Anterior cingulate cortex (tissue), 58 donors: ENCODE measurements around the gene ITGB7.
A peak's percentile ranks its signal among the peaks of the same experiment; 100 is the strongest.
"Not testable (repeated sequence)": the region's sequence is repeated elsewhere in the genome, so short reads cannot be mapped to it uniquely, and the experiment has no call there.

Source experiments
- DNase-seq, 58 donors: peaks; one replicate each; lab custom pipeline; 2025; lab: John Stamatoyannopoulos, UW

ITGB7 gene

GRCh38 chr12:53219292-53219955 is 12.4 kb upstream of the ITGB7 start:
- DNase-seq = peak in 10 of 58 donors; percentile 28 to 73 (median 46)

GRCh38 chr12:53218551-53219291 is 11.7 kb upstream of the ITGB7 start:
- peak in 2 of 58 donors; percentile 17 to 41 for DNase-seq

- DNase-seq = peak in 2 of 58 donors; percentile 29 to 61
Measured at GRCh38 chr12:53217931-53218307, 10.9 kb upstream of the ITGB7 start.

GRCh38 chr12:53217051-53217930 is 10.2 kb upstream of the ITGB7 start:
- DNase-seq = peak in 1 of 58 donors; percentile 29

GRCh38 chr12:53215497-53215896 is 8.4 kb upstream of the ITGB7 start:
- DNase-seq = no peak

GRCh38 chr12:53214687-53215455 is 7.8 kb upstream of the ITGB7 start:
- DNase-seq = no peak

- no peak for DNase-seq
Measured at GRCh38 chr12:53214221-53214620, 7.2 kb upstream of the ITGB7 start.

- peak in 57 of 58 donors; percentile 25 to 92 (median 70) for DNase-seq
Measured at GRCh38 chr12:53213348-53213747, 6.3 kb upstream of the ITGB7 start.

GRCh38 chr12:53212931-53213330 is 5.9 kb upstream of the ITGB7 start:
- DNase-seq = no peak

- DNase-seq = no peak
Measured at GRCh38 chr12:53211476-53212381, 4.7 kb upstream of the ITGB7 start.

- DNase-seq = no peak
Measured at GRCh38 chr12:53210843-53211242, 3.8 kb upstream of the ITGB7 start.

- no peak for DNase-seq
Measured at GRCh38 chr12:53208877-53209463, 1.9 kb upstream of the ITGB7 start.

GRCh38 chr12:53208435-53208834 is 1.4 kb upstream of the ITGB7 start:
- DNase-seq = no peak

GRCh38 chr12:53205747-53206419 is 1.2 kb downstream of the ITGB7 start:
- no peak for DNase-seq

GRCh38 chr12:53204351-53204750 is 2.7 kb downstream of the ITGB7 start:
- no peak for DNase-seq

- not testable (repeated sequence) for DNase-seq
Measured at GRCh38 chr12:53202316-53202715, 4.7 kb downstream of the ITGB7 start.

GRCh38 chr12:53201639-53202038 is 5.4 kb downstream of the ITGB7 start:
- DNase-seq = no peak

GRCh38 chr12:53201177-53201541 is 5.9 kb downstream of the ITGB7 start:
- DNase-seq = no peak
